Measurements from ENCODE around the gene SYT14. TPM values are rescaled to one million over a fixed set of nuclear protein-coding genes. Genes with fewer than 3 reads are reported as not detected.

Gene SYT14
- polyA plus RNA-seq, 1 donor (not counting 4 experiments of a cell fraction or from before 2014, with no cell fraction given) = 8.3 TPM

GRCh38 chr1:210087058-210087457 lies 149.0 kb downstream of the SYT14 start:
- FAIRE-seq (no peak), DNase-seq (ENCODE audit: low read depth, low spot score) (no peak)
- Histone ChIP-seq H3K4me3 (ENCODE audit: control insufficient read depth in 2 of 3, extremely low read depth in 1 of 3, insufficient read depth in 2 of 3, low read depth in 1 of 3, low read length in 3 of 3) (no peak overlapping the region), H4K20me1 (ENCODE audit: control insufficient read depth, extremely low read depth, insufficient read depth, low read length) (no peaks in the 10 kb centered on the region), H3K9me3 (ENCODE audit: control insufficient read depth, low read depth, low read length) (no peaks in the 10 kb centered on the region), H3K9me1 (ENCODE audit: control insufficient read depth, extremely low read depth, insufficient read depth, low read length) (no peaks in the 10 kb centered on the region), H3K27me3 (ENCODE audit: control insufficient read depth, extremely low read depth, insufficient read depth, low read length) (no peaks in the 10 kb centered on the region), H3K9ac (ENCODE audit: control insufficient read depth, extremely low read depth, insufficient read depth, low read length) (no peak overlapping the region), H2AFZ (ENCODE audit: control insufficient read depth, low read length) (no peak overlapping the region), H3K27ac (ENCODE audit: control insufficient read depth, insufficient read depth, low read length) (no peak overlapping the region), H3K4me2 (ENCODE audit: control insufficient read depth, extremely low read depth, insufficient read depth, low read depth, low read length) (no peak overlapping the region), H3K36me3 (ENCODE audit: control insufficient read depth in 2 of 2, extremely low read depth in 1 of 2, insufficient read depth in 2 of 2, low read length in 2 of 2) (no peaks in the 10 kb centered on the region), H3K79me2 (ENCODE audit: control insufficient read depth, insufficient read depth, low read length) (no peaks in the 10 kb centered on the region), H3K4me1 (ENCODE audit: control insufficient read depth, extremely low read depth, insufficient read depth, low read length) (no peaks in the 10 kb centered on the region)
- dilution Hi-C loops (cut with MboI; ENCODE audit: extremely low pct_ligation_motif_present, low sequenced_read_pairs) = no loop called here
- TF ChIP-seq CTCF (optimal IDR thresholded peaks at IDR 0.05 in 1 of 3, IDR thresholded peaks at IDR 0.05 in 1 of 3, conservative IDR thresholded peaks at IDR 0.05 in 1 of 3; ENCODE audit: extremely low read depth in 1 of 3, insufficient read depth in 2 of 3, low read length in 3 of 3) = no peak
- TF ChIP-seq EZH2 (IDR thresholded peaks at IDR 0.05; ENCODE audit: low read length) = no peak

- dilution Hi-C loops (cut with MboI; ENCODE audit: extremely low pct_ligation_motif_present, low sequenced_read_pairs) = no loop called here
Measured at GRCh38 chr1:210089855-210090254, 151.8 kb downstream of the SYT14 start.

More at GRCh38 chr1:210089855-210090254, 151.8 kb downstream of the SYT14 start:
- H3K36me3 ChIP-seq (ENCODE audit: control insufficient read depth in 2 of 2, extremely low read depth in 1 of 2, insufficient read depth in 2 of 2, low read length in 2 of 2) = no peaks in the 10 kb centered on the region
- DNase-seq (ENCODE audit: low read depth, low spot score) = no peak
- no peaks in the 10 kb centered on the region for H3K4me1 ChIP-seq (ENCODE audit: control insufficient read depth, extremely low read depth, insufficient read depth, low read length)
- no peak overlapping the region for H3K9ac ChIP-seq (ENCODE audit: control insufficient read depth, extremely low read depth, insufficient read depth, low read length)
- H3K4me3 ChIP-seq (ENCODE audit: control insufficient read depth in 2 of 3, extremely low read depth in 1 of 3, insufficient read depth in 2 of 3, low read depth in 1 of 3, low read length in 3 of 3) = no peak overlapping the region
- no peaks in the 10 kb centered on the region for H3K9me3 ChIP-seq (ENCODE audit: control insufficient read depth, low read depth, low read length)
- FAIRE-seq = no peak
- H3K9me1 ChIP-seq (ENCODE audit: control insufficient read depth, extremely low read depth, insufficient read depth, low read length) = no peaks in the 10 kb centered on the region
- no peaks in the 10 kb centered on the region for H3K27me3 ChIP-seq (ENCODE audit: control insufficient read depth, extremely low read depth, insufficient read depth, low read length)
- no peak overlapping the region for H2AFZ ChIP-seq (ENCODE audit: control insufficient read depth, low read length)
- H3K79me2 ChIP-seq (ENCODE audit: control insufficient read depth, insufficient read depth, low read length) = no peaks in the 10 kb centered on the region
- H4K20me1 ChIP-seq (ENCODE audit: control insufficient read depth, extremely low read depth, insufficient read depth, low read length) = no peaks in the 10 kb centered on the region
- no peak overlapping the region for H3K27ac ChIP-seq (ENCODE audit: control insufficient read depth, insufficient read depth, low read length)
- H3K4me2 ChIP-seq (ENCODE audit: control insufficient read depth, extremely low read depth, insufficient read depth, low read depth, low read length) = no peak overlapping the region
- no peak for TF ChIP-seq CTCF (optimal IDR thresholded peaks at IDR 0.05 in 1 of 3, IDR thresholded peaks at IDR 0.05 in 1 of 3, conservative IDR thresholded peaks at IDR 0.05 in 1 of 3; ENCODE audit: extremely low read depth in 1 of 3, insufficient read depth in 2 of 3, low read length in 3 of 3)
- no peak for TF ChIP-seq EZH2 (IDR thresholded peaks at IDR 0.05; ENCODE audit: low read length)
